GM19240 (cell line): ENCODE results near the gene RNF214.

Source experiments
- DNase-seq: peaks from one replicate; pipeline ENCODE4 v3.0.0; 2011; ENCODE audit warnings: low spot score; ENCODE audit not compliant: insufficient read length

The RNF214 gene

GRCh38 chr11:117281159-117281558 lies 48.7 kb downstream of the RNF214 start:
- no peak for DNase-seq

- DNase-seq = no peak
Observed at GRCh38 chr11:117281869-117282268, 49.4 kb downstream of the RNF214 start.

DNA sequence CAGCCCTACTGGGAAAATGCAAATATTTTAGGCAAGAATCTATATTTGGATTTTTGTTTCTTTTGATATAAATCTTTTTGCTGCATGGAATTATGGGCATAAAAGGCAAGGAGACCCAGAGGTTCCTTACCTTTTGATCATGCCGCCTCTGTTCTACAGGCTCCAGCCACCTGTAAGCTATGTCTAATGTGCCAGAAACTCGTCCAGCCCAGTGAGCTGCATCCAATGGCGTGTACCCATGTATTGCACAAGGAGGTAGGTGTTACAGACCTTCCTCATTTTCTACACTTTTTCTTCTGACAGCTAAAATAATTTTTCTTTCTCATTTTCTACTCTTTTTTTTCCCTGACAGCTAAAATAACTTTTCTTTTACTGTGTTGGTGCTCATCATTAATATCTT lies 50.5 kb downstream of the RNF214 start:
- DNase-seq = no peak

DNA sequence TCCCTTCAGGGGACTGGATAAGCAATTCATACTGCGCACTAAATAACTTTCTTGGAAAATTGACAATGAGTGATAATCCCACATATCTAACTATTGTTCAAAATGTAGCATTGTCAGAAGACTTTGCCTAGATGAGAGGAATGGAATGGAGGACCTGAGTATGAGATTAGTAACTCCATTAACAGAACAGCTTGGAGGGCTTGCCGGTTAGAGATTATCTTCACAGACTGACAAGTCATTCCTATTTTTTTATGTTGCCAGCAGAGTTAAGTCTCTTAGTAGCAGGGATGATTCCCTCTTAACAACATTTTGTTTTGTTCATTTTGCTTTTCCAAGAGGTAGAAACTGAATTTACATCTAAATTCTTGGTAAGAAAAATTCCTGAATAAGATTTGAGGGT lies 51.6 kb downstream of the RNF214 start:
- no peak for DNase-seq

DNA sequence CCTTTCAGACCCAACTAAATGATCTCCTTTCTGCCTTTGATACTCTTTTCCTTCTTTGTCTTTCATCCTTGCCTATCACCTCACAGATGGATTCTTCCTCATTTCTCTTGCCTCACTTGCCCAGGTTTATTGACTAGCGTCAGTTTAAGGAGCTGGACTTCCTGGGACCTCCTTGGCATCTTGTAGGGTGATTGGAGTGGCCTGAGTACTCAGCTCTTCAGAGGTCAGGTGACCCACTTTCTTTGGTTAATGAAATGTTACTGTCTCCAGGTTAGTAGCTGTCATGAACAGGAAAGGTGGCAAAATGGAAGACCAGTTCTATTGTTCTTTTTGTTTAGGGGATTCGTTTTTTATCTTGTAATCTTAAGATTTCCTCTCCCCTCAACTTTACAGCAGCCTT lies 54.1 kb downstream of the RNF214 start:
- no peak for DNase-seq

DNA sequence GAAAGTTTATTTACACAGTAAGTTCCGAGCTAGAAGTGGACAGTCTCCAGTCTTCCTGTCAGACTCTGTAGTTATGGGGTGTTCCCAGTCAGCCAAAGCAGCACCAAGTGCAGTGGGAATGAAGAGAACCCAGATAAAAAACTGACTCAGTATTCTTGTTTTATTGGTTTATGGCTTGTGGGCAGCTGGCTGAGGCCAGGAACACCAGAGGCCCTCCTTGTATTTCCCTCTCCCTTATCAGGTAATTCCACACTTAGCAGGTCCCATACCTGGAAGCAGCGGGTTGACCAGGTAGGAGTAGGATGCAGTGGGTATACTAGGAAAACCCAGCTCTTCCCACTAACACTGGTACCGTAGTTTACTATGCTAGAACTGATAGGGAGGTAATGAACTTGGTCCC lies 55.2 kb downstream of the RNF214 start:
- DNase-seq = no peak

DNA sequence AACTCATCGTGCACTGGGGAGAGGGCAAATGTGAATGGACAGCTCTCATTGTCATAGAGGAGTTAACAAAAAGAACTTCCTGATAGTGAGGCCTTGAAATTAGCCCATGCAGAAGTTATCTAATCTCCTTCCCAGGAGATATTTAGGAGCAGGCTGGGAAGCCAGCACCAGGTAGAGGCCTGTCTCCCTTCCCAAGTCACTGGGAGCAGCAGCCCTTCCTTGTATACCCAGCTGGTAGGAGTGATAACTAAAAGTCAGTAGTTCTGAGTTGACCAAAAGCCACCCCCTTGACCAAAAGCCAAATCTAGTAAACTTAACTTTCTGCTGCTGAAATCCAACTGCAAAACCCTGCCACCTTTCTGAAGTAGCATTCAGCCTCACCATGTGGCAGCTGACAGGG lies 57.3 kb downstream of the RNF214 start:
- DNase-seq = no peak

DNA sequence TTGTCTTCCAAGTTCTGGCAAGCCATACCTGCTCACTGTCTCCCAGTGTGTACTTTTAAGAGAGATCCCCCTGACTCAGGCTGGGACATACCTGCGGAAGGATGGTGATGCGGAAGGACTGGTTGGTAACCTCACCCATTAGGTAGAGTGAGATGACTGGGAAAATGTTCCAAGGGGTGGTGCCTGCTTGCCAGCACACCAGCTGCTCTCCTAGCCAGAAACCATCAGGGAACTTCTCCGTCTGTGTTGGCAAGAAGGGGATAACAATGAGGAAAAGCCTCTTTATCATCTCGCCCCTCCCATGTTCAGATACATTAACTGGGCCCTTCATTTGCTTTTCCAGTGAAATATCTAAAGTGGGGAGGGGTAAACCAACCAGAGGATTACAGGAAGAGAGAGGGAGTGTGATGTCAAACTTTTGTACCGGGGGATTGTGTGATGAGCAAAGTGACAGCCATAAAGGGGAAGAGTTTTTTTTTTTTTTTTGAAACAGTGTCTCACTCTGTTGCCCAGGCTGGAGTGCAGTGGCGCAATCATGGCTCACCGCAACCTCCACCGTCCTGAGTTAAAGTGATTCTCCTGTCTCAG lies 58.4 kb downstream of the RNF214 start, which contains the start of gene BACE1-AS:
Gene BACE1-AS (plus strand): TSS at position 538 of the 588 bp plus-strand sequence.
- DNase-seq = no peak

GRCh38 chr11:117292616-117293015 lies 60.1 kb downstream of the RNF214 start:
- no peak for DNase-seq

GRCh38 chr11:117295438-117296137 lies 63.1 kb downstream of the RNF214 start:
- DNase-seq = no peak

GRCh38 chr11:117296881-117297280 lies 64.4 kb downstream of the RNF214 start:
- DNase-seq = no peak

GRCh38 chr11:117298195-117298594 lies 65.7 kb downstream of the RNF214 start:
- no peak for DNase-seq

DNA sequence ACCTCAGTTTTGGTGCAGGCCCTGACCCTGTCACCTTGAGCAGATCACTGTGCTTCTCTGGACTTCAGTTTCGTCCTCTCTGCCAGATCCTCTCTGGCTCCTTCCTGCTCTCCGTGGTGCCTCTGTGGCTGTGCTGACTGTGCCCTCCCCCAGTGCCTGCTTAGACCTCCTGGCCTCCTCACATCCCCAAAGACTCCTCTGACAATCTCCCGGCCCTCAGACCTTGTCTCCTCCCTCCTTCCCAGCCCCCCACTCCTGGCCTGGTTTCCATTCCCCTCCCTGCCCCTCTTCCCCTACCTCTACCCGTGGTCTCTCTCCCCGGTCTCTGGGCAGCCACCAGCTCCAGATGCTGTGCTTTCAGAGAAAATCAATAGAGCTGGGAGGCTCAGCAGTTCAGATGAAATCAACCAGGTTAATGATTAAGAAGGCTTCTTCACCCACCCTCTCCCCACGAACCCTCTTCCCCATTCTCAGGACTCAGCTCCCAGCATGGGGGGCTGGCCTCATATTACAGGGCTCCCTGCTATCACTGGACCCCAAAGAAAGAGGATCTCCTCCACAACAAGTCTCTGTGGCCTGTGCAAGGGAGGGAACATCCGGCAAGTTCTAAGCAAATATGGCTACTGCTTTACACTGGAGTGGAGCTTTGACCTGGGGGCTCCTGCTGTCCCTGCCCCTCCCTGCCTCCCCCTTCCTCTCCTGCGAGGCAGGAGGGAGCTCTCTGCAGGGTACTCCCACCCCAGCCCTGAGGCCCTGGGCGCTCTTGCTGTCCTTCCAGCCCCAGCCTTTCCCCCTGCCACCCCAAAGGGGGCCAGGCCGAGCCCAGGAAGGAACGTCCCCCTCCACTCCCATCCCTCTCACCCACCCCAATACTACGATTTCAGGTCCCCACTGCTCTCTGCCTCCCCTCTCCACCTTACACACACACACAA lies 67.1 kb downstream of the RNF214 start:
- no peak for DNase-seq

GRCh38 chr11:117300283-117300663 lies 67.8 kb downstream of the RNF214 start:
- no peak for DNase-seq

DNA sequence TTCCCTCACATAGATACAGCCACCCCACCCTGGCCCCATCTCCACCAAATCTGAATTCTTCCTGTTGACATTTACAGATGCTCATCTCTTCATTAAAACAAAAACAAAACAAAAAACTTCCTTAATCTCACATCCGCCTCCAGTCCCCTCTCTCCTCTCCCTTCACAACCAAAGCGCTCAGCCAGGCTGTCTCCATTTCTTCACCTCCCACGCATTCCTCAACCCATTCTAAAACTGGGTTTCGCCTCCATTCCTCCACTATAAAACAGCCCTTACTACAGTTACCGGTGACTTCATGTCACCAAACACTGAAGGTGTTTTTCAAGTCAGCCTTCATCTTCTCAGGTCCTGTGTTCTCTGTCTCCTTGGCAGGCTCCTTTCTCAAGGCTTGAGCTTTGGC lies 68.3 kb downstream of the RNF214 start:
- DNase-seq = no peak

DNA sequence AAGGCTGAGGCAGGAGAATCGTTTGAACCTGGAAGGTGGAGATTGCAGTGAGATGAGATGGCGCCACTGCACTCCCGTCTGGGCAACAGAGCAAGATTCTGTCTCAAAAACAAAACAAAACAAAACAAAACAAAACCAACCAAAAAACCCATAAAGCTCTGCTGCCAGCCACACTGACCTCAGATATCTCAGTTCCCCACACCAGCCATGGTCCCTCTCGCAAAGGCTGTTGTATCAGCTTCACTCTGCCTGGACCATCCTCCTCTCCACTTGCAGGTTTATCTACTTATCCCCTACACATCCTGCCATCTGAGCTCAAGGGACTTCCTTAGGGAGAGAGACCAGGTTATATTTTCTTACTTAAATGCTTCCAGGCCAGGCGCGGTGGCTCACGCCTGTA lies 69.8 kb downstream of the RNF214 start:
- DNase-seq = no peak

DNA sequence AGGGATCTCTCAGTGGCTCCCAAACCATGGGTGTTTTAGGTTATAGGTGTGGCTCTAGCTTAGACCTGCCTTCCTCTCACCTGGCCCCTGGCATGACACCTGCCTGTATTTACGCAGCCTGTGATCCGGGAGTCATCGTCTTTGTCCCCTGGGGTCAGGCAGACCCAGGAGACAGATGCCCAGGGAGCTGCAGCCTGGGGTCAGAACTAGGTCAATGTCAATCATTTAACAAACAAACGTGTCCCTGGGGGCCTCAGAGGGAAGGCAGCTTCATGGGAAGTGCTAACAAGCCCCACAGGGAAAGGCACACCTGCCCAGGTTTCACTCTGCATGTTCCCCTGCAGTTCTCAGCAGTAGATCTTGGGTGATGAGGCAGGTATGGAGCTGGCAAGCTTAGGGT lies 70.6 kb downstream of the RNF214 start:
- no peak for DNase-seq

GRCh38 chr11:117303646-117304315 lies 71.3 kb downstream of the RNF214 start:
- DNase-seq = no peak

DNA sequence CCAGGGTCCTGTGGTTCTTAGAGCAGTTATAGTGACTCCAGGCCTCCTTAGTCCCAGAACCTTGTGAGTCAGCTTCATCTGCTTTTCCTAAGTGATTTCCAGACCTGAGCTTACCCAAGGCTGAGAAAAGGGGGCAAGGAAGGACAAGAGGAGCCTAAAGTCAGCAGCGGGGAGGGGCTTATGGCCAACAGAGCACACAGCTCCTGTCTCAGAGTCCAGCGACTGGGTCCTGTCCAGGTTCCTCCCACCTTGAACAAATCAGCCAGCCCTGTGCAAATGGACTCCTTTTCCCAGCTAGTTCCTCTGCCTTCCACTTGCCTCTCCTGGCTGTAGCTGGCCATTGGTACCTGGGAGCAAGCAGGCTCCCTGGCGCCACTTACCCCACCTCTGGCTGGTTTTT lies 72.7 kb downstream of the RNF214 start:
- DNase-seq = no peak

DNA sequence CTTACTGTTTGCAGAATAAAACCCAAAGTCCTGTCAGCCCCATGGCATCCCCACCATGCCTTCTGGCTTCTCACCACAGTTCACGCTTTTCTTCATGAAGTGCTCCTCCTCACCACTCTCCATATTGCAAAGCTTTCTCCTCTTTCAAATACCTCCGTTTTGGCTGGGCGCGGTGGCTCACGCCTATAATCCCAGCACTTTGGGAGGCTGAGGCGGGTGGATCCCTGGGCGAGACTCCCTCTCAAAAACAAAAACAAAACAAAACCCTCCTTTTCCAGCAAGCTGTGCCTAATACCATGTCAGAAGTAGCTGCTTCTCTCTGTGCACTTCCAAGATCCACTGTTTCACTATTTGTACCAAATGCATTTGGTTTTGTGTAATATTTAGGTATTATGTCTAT lies 76.8 kb downstream of the RNF214 start:
- no peak for DNase-seq

GRCh38 chr11:117313091-117313490 lies 80.6 kb downstream of the RNF214 start:
- DNase-seq = no peak
